ENCODE measurements around the gene ZNF516.

The ZNF516 gene

DNA sequence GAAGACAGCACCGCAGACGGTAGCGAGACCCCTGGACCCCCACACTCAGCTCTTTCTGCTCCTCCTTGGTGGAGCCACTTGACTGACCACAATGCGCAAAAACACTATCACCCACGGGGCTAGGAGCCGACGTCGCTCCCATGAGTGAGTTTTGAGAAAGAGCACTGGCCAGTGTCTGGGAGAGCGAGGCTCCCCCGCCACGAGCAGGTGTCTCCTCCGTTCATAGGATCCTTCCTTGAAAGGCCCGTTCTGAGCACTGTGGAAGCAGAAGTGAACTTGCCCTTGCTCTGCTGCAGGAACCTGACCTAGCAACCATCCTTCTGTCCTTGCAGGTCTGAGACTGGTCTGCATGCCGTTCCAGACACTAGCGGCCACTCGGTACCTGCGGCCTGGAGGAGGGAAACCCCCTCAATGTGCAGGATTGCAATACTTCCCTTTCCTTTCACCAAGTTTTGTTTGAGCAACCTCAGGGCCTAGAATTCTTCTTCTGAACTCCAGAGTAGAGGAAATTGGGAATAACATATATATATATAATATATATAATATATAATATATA is 12.9 kb upstream of the ZNF516 start:
- Histone ChIP-seq H3K4me1 (ENCODE audit: control insufficient read depth, insufficient read depth, low read depth, low read length) (no peaks in the 10 kb centered on the region), H3K4me2 (ENCODE audit: low read length, poor library complexity, severe bottlenecking) (no peak overlapping the region), H4K8ac (ENCODE audit: low read length) (no peak overlapping the region), H3K9ac (ENCODE audit: low read length) (no peak overlapping the region), H2BK15ac (ENCODE audit: low read depth, poor library complexity, severe bottlenecking) (no peak overlapping the region), H3K14ac (ENCODE audit: low read length in 2 of 2) (no peak overlapping the region), H3K23ac (ENCODE audit: low read length in 2 of 2) (no peak overlapping the region), H3K4me3 (ENCODE audit: insufficient read depth in 1 of 2, low read depth in 1 of 2, low read length in 2 of 2) (no peak overlapping the region), H3K79me1 (replicated peaks; ENCODE audit: low read length, poor library complexity, severe bottlenecking) (no peaks in the 10 kb centered on the region), H3K18ac (ENCODE audit: low read depth in 1 of 2, low read length in 2 of 2) (no peak overlapping the region), H4K91ac (ENCODE audit: low read length) (no peak overlapping the region), H2AK5ac (ENCODE audit: low read length, severe bottlenecking) (no peak overlapping the region), H3K9me3 (ENCODE audit: control insufficient read depth, low read length) (no peaks in the 10 kb centered on the region), H2AFZ (ENCODE audit: low read depth, low read length) (no peak overlapping the region), H2BK120ac (ENCODE audit: low read depth, low read length) (no peak overlapping the region), H3K27ac (ENCODE audit: low read length, poor library complexity, severe bottlenecking) (no peak overlapping the region), H3K4ac (ENCODE audit: low read depth in 1 of 2, low read length in 2 of 2) (no peak overlapping the region), H2BK5ac (ENCODE audit: low read depth, low read length, poor library complexity, severe bottlenecking) (no peak overlapping the region), H2BK12ac (ENCODE audit: low read length in 2 of 2) (no peak overlapping the region), H3K27me3 (ENCODE audit: control insufficient read depth in 1 of 2, insufficient read depth in 1 of 2, low read length in 2 of 2) (no peaks in the 10 kb centered on the region), H3K36me3 (ENCODE audit: control insufficient read depth in 1 of 2, insufficient read depth in 2 of 2, low read depth in 1 of 2, low read length in 2 of 2) (no peaks in the 10 kb centered on the region)
- DNase-seq = no peak
- 98% methylated on average over 17 of the region's 17 CpGs for WGBS

DNA sequence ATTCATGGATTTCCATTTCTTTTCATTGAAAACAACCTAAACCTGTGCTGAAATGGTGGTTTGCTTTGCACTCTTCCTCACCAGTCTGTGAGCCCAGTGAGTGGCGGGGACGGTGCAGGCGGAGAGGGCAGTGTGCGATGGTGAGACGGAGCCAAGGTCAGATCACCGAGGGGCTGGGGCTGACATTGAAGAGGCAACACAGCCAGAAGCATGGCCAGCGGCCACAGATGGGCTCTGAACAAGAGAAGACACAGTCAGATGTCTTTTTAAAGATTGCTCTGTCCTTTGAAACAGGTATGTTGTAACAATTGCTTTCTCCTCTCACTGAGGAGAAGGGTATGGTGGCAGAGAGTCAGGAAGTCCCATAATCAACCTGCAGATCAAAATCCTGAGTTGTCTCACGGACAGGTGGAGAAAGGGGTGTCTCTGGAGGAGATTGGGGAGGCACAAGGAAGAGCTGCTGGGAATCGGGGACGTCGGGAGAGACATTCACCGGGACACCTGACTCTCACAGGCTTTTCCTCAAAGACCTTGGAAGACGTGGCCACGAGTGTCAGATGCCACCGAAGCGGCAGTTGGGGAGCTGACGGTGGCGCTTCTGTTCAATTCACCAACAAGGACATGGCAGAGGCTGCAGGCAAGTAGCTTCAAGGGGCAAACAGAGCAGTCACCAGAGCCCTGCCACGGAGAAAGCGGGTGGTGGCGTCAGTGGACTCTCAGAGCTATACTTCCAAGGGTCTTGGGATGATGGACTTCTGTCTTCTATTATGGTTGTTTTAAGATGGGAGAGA is 12.1 kb upstream of the ZNF516 start:
- WGBS = 94% methylated on average over 21 of the region's 21 CpGs
- H2BK15ac ChIP-seq (ENCODE audit: low read depth, poor library complexity, severe bottlenecking) = no peak overlapping the region

GRCh38 chr18:76506395-76506794 is 11.4 kb upstream of the ZNF516 start:
- no peak overlapping the region for H2BK15ac ChIP-seq (ENCODE audit: low read depth, poor library complexity, severe bottlenecking)
- no peak overlapping the region for H3K9ac ChIP-seq (ENCODE audit: low read length)
- no peak overlapping the region for H3K14ac ChIP-seq (ENCODE audit: low read length in 2 of 2)
- no peaks in the 10 kb centered on the region for H3K79me1 ChIP-seq (replicated peaks; ENCODE audit: low read length, poor library complexity, severe bottlenecking)
- no peak overlapping the region for H2AK5ac ChIP-seq (ENCODE audit: low read length, severe bottlenecking)
- no peak for DNase-seq
- no peaks in the 10 kb centered on the region for H3K9me3 ChIP-seq (ENCODE audit: control insufficient read depth, low read length)
- H2BK120ac ChIP-seq (ENCODE audit: low read depth, low read length) = no peak overlapping the region
- no peak overlapping the region for H3K18ac ChIP-seq (ENCODE audit: low read depth in 1 of 2, low read length in 2 of 2)
- no peak overlapping the region for H3K4ac ChIP-seq (ENCODE audit: low read depth in 1 of 2, low read length in 2 of 2)
- no peak overlapping the region for H3K4me2 ChIP-seq (ENCODE audit: low read length, poor library complexity, severe bottlenecking)
- no peak overlapping the region for H2AFZ ChIP-seq (ENCODE audit: low read depth, low read length)
- H2BK12ac ChIP-seq (ENCODE audit: low read length in 2 of 2) = no peak overlapping the region
- H4K8ac ChIP-seq (ENCODE audit: low read length) = no peak overlapping the region
- 93% methylated on average over 9 of the region's 9 CpGs for WGBS
- no peak overlapping the region for H3K27ac ChIP-seq (ENCODE audit: low read length, poor library complexity, severe bottlenecking)
- no peaks in the 10 kb centered on the region for H3K4me1 ChIP-seq (ENCODE audit: control insufficient read depth, insufficient read depth, low read depth, low read length)
- H4K91ac ChIP-seq (ENCODE audit: low read length) = no peak overlapping the region
- no peak overlapping the region for H2BK5ac ChIP-seq (ENCODE audit: low read depth, low read length, poor library complexity, severe bottlenecking)
- H3K23ac ChIP-seq (ENCODE audit: low read length in 2 of 2) = peak overlapping the region in 1 of 2 experiments; percentile 85
- no peak overlapping the region for H3K4me3 ChIP-seq (ENCODE audit: insufficient read depth in 1 of 2, low read depth in 1 of 2, low read length in 2 of 2)
- no peaks in the 10 kb centered on the region for H3K27me3 ChIP-seq (ENCODE audit: control insufficient read depth in 1 of 2, insufficient read depth in 1 of 2, low read length in 2 of 2)
- no peaks in the 10 kb centered on the region for H3K36me3 ChIP-seq (ENCODE audit: control insufficient read depth in 1 of 2, insufficient read depth in 2 of 2, low read depth in 1 of 2, low read length in 2 of 2)

More for the DNA sequence above, 12.1 kb upstream of the ZNF516 start:
- no peak for DNase-seq
- no peak overlapping the region for H4K8ac ChIP-seq (ENCODE audit: low read length)
- H2AK5ac ChIP-seq (ENCODE audit: low read length, severe bottlenecking) = no peak overlapping the region
- H3K4me2 ChIP-seq (ENCODE audit: low read length, poor library complexity, severe bottlenecking) = no peak overlapping the region
- H3K4ac ChIP-seq (ENCODE audit: low read depth in 1 of 2, low read length in 2 of 2) = no peak overlapping the region
- no peaks in the 10 kb centered on the region for H3K27me3 ChIP-seq (ENCODE audit: control insufficient read depth in 1 of 2, insufficient read depth in 1 of 2, low read length in 2 of 2)
- no peak overlapping the region for H2BK12ac ChIP-seq (ENCODE audit: low read length in 2 of 2)
- no peak overlapping the region for H3K18ac ChIP-seq (ENCODE audit: low read depth in 1 of 2, low read length in 2 of 2)
- no peaks in the 10 kb centered on the region for H3K9me3 ChIP-seq (ENCODE audit: control insufficient read depth, low read length)
- no peak overlapping the region for H2BK5ac ChIP-seq (ENCODE audit: low read depth, low read length, poor library complexity, severe bottlenecking)
- no peak overlapping the region for H2BK120ac ChIP-seq (ENCODE audit: low read depth, low read length)
- no peaks in the 10 kb centered on the region for H3K79me1 ChIP-seq (replicated peaks; ENCODE audit: low read length, poor library complexity, severe bottlenecking)
- H3K27ac ChIP-seq (ENCODE audit: low read length, poor library complexity, severe bottlenecking) = no peak overlapping the region
- no peak overlapping the region for H3K23ac ChIP-seq (ENCODE audit: low read length in 2 of 2)
- no peak overlapping the region for H4K91ac ChIP-seq (ENCODE audit: low read length)
- no peak overlapping the region for H2AFZ ChIP-seq (ENCODE audit: low read depth, low read length)
- H3K4me3 ChIP-seq (ENCODE audit: insufficient read depth in 1 of 2, low read depth in 1 of 2, low read length in 2 of 2) = no peak overlapping the region
- no peak overlapping the region for H3K14ac ChIP-seq (ENCODE audit: low read length in 2 of 2)
- no peak overlapping the region for H3K9ac ChIP-seq (ENCODE audit: low read length)
- H3K4me1 ChIP-seq (ENCODE audit: control insufficient read depth, insufficient read depth, low read depth, low read length) = no peaks in the 10 kb centered on the region
- no peaks in the 10 kb centered on the region for H3K36me3 ChIP-seq (ENCODE audit: control insufficient read depth in 1 of 2, insufficient read depth in 2 of 2, low read depth in 1 of 2, low read length in 2 of 2)

GRCh38 chr18:76505614-76506013 is 10.6 kb upstream of the ZNF516 start:
- no peak overlapping the region for H3K4me2 ChIP-seq (ENCODE audit: low read length, poor library complexity, severe bottlenecking)
- H2AFZ ChIP-seq (ENCODE audit: low read depth, low read length) = no peak overlapping the region
- WGBS = 100% methylated on average over 2 of the region's 2 CpGs
- H2BK15ac ChIP-seq (ENCODE audit: low read depth, poor library complexity, severe bottlenecking) = no peak overlapping the region
- H3K14ac ChIP-seq (ENCODE audit: low read length in 2 of 2) = no peak overlapping the region
- H2BK120ac ChIP-seq (ENCODE audit: low read depth, low read length) = no peak overlapping the region
- DNase-seq = no peak
- no peaks in the 10 kb centered on the region for H3K79me1 ChIP-seq (replicated peaks; ENCODE audit: low read length, poor library complexity, severe bottlenecking)
- H3K4me1 ChIP-seq (ENCODE audit: control insufficient read depth, insufficient read depth, low read depth, low read length) = no peaks in the 10 kb centered on the region
- no peaks in the 10 kb centered on the region for H3K27me3 ChIP-seq (ENCODE audit: control insufficient read depth in 1 of 2, insufficient read depth in 1 of 2, low read length in 2 of 2)
- H3K27ac ChIP-seq (ENCODE audit: low read length, poor library complexity, severe bottlenecking) = no peak overlapping the region
- no peak overlapping the region for H3K18ac ChIP-seq (ENCODE audit: low read depth in 1 of 2, low read length in 2 of 2)
- H3K9me3 ChIP-seq (ENCODE audit: control insufficient read depth, low read length) = no peaks in the 10 kb centered on the region
- H3K4me3 ChIP-seq (ENCODE audit: insufficient read depth in 1 of 2, low read depth in 1 of 2, low read length in 2 of 2) = no peak overlapping the region
- no peak overlapping the region for H3K23ac ChIP-seq (ENCODE audit: low read length in 2 of 2)
- no peak overlapping the region for H2BK5ac ChIP-seq (ENCODE audit: low read depth, low read length, poor library complexity, severe bottlenecking)
- no peak overlapping the region for H3K9ac ChIP-seq (ENCODE audit: low read length)
- no peak overlapping the region for H4K91ac ChIP-seq (ENCODE audit: low read length)
- H2BK12ac ChIP-seq (ENCODE audit: low read length in 2 of 2) = no peak overlapping the region
- no peaks in the 10 kb centered on the region for H3K36me3 ChIP-seq (ENCODE audit: control insufficient read depth in 1 of 2, insufficient read depth in 2 of 2, low read depth in 1 of 2, low read length in 2 of 2)
- no peak overlapping the region for H4K8ac ChIP-seq (ENCODE audit: low read length)
- H3K4ac ChIP-seq (ENCODE audit: low read depth in 1 of 2, low read length in 2 of 2) = no peak overlapping the region
- H2AK5ac ChIP-seq (ENCODE audit: low read length, severe bottlenecking) = no peak overlapping the region
